Measurements from ENCODE around the gene UQCRC1. TPM values are rescaled to one million over a fixed set of nuclear protein-coding genes. Genes with fewer than 3 reads are reported as not detected.

The UQCRC1 gene
- total and polyA plus RNA-seq, 2 experiments from 2014 or later, result 620 to 870 TPM

DNA sequence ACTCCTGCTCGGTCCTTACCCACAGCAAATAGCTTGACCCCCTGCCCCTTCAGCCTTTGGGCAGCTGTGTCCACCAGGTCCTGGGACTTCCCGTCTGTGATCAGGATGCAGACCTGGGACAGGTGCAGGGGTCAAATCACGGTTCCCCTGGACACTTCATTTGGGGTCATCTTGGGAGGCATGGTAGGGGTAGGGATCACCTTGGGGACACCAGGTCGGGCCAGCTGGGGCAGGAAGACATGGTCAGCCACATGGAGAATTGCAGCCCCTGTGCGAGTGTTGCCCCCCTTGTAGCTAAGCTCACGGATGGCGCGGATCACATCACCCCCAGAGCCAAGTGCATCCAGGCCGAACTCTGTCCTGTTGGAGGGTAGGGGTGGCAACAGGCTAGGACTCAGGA, 16.1 kb downstream of the UQCRC1 start:
- H3K4me3 ChIP-seq, result no peak overlapping the region
- TF ChIP-seq, protein P1, sequence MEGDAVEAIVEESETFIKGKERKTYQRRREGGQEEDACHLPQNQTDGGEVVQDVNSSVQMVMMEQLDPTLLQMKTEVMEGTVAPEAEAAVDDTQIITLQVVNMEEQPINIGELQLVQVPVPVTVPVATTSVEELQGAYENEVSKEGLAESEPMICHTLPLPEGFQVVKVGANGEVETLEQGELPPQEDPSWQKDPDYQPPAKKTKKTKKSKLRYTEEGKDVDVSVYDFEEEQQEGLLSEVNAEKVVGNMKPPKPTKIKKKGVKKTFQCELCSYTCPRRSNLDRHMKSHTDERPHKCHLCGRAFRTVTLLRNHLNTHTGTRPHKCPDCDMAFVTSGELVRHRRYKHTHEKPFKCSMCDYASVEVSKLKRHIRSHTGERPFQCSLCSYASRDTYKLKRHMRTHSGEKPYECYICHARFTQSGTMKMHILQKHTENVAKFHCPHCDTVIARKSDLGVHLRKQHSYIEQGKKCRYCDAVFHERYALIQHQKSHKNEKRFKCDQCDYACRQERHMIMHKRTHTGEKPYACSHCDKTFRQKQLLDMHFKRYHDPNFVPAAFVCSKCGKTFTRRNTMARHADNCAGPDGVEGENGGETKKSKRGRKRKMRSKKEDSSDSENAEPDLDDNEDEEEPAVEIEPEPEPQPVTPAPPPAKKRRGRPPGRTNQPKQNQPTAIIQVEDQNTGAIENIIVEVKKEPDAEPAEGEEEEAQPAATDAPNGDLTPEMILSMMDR (IDR thresholded peaks at IDR 0.05; ENCODE audit: low read depth, low read length), result no peak
- H3K4me1 ChIP-seq (ENCODE audit: low read depth), result no peaks in the 10 kb centered on the region

DNA sequence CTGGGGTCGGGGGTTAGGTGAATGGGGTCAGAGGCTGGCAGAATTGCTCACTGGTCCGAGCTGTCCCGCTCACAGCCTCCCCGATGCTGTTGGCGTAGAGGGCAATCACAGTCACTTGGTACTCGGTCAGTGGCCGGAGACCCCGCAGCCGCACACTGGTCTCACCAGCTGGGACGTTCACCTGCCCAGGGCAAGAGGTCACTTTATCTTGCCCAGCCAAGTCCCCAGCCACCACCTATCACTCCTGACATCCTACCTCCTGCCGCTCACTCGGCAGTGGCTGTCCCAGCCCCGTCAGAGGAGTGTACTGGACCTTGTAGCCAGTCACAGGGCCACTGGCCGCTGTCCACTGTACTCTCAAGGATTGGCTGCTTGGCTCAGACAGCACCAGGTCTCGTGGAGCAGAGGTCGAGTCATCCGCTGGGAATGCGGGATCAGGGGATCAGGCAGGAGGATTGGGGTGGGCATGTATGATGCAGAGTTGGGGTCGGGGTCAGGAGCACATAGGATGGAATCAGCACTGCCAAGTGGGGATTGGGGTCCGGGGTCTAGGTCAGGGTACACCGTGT, 16.8 kb downstream of the UQCRC1 start:
- Histone ChIP-seq H3K9me3 (ENCODE audit: low read depth) (no peaks in the 10 kb centered on the region), H3K27ac (no peak overlapping the region), H3K27me3 (no peaks in the 10 kb centered on the region), H3K36me3 (peaks cover 3% of the 10 kb centered on the region), H3K4me1 (ENCODE audit: low read depth) (no peaks in the 10 kb centered on the region), H3K4me3 (no peak overlapping the region)
- no peak for DNase-seq (ENCODE audit: low read depth in 1 of 2, low spot score in 1 of 2)
- TF ChIP-seq, protein P1 (IDR thresholded peaks at IDR 0.05; ENCODE audit: low read depth, low read length), result no peak

More for the DNA sequence above, 16.1 kb downstream of the UQCRC1 start:
- no peak overlapping the region for H3K27ac ChIP-seq
- H3K9me3 ChIP-seq (ENCODE audit: low read depth), result no peaks in the 10 kb centered on the region
- H3K36me3 ChIP-seq, result peaks cover 3% of the 10 kb centered on the region
- no peak for DNase-seq (ENCODE audit: low read depth in 1 of 2, low spot score in 1 of 2)
- H3K27me3 ChIP-seq, result no peaks in the 10 kb centered on the region

DNA sequence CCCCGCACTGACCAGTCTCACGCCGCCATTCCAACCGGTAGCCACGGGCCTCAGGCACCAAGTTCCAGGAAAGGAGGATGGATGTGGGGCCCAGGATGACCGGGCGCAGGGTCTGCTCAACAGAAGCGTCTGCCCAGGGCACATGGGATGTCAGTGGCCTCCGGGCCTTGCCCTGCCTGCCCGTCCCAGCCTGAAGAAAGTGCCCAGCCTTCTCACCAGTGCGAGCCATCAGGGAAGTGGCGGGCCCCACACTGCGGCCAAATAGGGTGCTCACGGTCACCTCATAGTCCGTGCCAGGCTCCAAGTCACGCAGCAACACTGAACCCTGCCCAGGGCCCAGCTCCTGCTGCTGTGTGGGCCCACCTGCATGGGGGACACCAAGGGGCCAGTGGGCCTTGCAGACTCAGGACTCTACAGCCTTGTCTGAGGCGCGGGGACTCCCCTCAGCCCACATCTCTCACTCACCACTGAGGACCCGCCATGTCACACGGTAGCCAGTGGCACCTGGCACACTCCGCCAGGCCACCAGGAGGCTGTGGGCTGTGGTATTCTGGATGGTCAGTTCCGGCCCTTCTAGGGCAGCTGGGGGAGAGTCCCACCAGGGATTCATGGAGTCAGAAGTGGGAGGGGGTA, 17.4 kb downstream of the UQCRC1 start:
- peaks cover 7% of the 10 kb centered on the region for H3K36me3 ChIP-seq
- H3K4me3 ChIP-seq, result no peak overlapping the region
- TF ChIP-seq, protein P1 (IDR thresholded peaks at IDR 0.05; ENCODE audit: low read depth, low read length), result no peak
- H3K4me1 ChIP-seq (ENCODE audit: low read depth), result no peaks in the 10 kb centered on the region
- no peaks in the 10 kb centered on the region for H3K27me3 ChIP-seq
- H3K9me3 ChIP-seq (ENCODE audit: low read depth), result no peaks in the 10 kb centered on the region
- DNase-seq (ENCODE audit: low read depth in 1 of 2, low spot score in 1 of 2), result no peak
- no peak overlapping the region for H3K27ac ChIP-seq

DNA sequence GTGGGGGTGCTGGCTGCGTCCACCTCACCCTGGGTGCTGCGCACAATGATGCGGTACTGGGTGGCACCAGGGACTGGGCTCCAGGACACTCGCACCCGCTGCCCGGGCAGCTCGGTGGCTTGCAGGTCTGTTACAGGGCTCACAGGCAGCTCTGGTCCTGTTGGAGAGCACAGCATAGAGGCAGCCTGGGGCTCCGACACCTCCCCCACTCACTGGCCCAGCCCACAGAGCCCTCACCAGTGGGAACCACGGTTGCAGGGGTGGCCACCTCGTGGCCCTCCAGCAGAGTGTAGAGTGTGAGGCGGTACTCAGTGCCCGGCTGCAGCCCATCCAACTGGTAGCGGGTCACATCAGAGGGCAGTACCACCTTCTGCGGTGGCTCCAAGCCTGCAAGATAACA, 18.0 kb downstream of the UQCRC1 start:
- Histone ChIP-seq H3K4me3 (no peak overlapping the region), H3K36me3 (peaks cover 11% of the 10 kb centered on the region), H3K4me1 (ENCODE audit: low read depth) (no peaks in the 10 kb centered on the region), H3K27me3 (no peaks in the 10 kb centered on the region), H3K9me3 (ENCODE audit: low read depth) (no peaks in the 10 kb centered on the region), H3K27ac (no peak overlapping the region)
- DNase-seq (ENCODE audit: low read depth in 1 of 2, low spot score in 1 of 2), result no peak
- TF ChIP-seq, protein P1 (IDR thresholded peaks at IDR 0.05; ENCODE audit: low read depth, low read length), result no peak

DNA sequence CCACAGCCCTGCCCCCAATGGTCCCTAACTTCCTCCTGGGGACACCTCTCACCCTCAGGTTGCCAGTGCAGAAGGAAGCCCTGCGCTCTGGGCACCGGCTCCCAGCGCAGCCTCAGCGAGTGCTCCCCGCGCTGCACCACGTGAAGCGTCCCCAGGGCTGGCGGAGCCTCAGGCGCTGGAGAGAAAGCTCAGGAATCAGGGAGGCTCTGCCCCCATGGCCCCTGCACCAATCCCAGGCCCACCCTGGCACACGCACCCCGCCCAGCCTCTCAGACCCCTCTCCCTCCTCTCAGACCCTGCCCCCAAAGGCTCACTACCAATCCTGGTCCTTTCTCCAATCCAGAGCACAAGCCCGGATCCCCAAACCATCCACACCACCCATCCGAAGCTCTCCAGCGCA, 21.2 kb downstream of the UQCRC1 start:
- no peaks in the 10 kb centered on the region for H3K4me1 ChIP-seq (ENCODE audit: low read depth)
- H3K4me3 ChIP-seq, result no peak overlapping the region
- H3K27me3 ChIP-seq, result no peaks in the 10 kb centered on the region
- no peaks in the 10 kb centered on the region for H3K9me3 ChIP-seq (ENCODE audit: low read depth)
- peaks cover 27% of the 10 kb centered on the region for H3K36me3 ChIP-seq
- TF ChIP-seq, protein P1 (IDR thresholded peaks at IDR 0.05; ENCODE audit: low read depth, low read length), result no peak
- no peak for DNase-seq (ENCODE audit: low read depth in 1 of 2, low spot score in 1 of 2)
- H3K27ac ChIP-seq, result no peak overlapping the region
